ENCODE measurements around the gene CTBP2.
A peak's percentile ranks its signal among the peaks of the same experiment; 100 is the strongest.

Gene CTBP2

DNA sequence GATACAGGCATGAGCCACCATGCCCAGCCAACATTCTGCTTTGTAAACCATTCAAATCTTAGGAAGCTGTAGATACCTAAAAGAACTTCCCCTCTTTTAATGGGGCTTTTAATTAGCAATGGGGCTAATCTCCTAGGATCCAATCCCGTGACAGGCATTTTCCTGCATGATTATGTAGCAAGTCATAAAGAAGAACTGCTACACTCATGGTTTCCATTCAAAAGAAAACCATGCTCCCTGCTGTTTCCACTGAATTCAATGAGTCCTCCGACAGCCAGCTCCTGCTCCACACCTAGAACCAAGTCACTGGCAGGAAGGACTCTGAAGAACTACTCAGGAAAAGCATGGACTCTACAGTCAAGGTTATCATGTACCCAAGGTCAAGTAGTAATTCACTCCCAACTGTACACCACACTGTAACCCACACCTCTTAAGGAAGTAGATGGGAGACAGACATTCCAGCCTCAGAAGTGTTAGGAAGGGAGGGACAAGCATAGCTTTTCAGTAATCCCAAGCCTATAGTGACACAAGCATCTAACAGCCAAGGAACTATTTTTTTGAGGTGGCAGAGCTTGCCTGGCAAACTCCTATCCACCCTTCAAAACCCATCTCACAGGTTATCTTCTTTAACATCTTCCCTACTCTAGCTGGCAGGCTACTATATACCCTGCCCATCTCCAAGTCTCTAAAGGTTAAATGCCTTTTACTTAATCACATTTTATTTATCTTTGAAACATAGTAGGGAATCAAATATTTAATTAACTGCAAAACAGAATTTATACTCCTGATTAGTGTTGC lies 47.5 kb downstream of the CTBP2 start:
- H3K4me1 ChIP-seq (ENCODE audit: control insufficient read depth, insufficient read depth, low read length) = peaks cover 20% of the 10 kb centered on the region

GRCh38 chr10:125111118-125111727 lies 49.1 kb downstream of the CTBP2 start:
- H3K4me1 ChIP-seq (ENCODE audit: control insufficient read depth, insufficient read depth, low read length) = peaks cover 17% of the 10 kb centered on the region
- H3K9ac ChIP-seq (ENCODE audit: low read length) = no peak overlapping the region
- no peaks in the 10 kb centered on the region for H3K9me3 ChIP-seq (ENCODE audit: control insufficient read depth, low read length)
- no peak overlapping the region for H3K4me3 ChIP-seq (ENCODE audit: low read length)
- H3K27me3 ChIP-seq (ENCODE audit: control insufficient read depth, insufficient read depth, low read length) = no peaks in the 10 kb centered on the region
- peaks cover 13% of the 10 kb centered on the region for H3K36me3 ChIP-seq (ENCODE audit: control insufficient read depth, insufficient read depth, low read length)

More for the DNA sequence above, 47.5 kb downstream of the CTBP2 start:
- no peak overlapping the region for H3K4me3 ChIP-seq (ENCODE audit: low read length)
- H3K9ac ChIP-seq (ENCODE audit: low read length) = no peak overlapping the region
- H3K36me3 ChIP-seq (ENCODE audit: control insufficient read depth, insufficient read depth, low read length) = peaks cover 5% of the 10 kb centered on the region
- no peaks in the 10 kb centered on the region for H3K9me3 ChIP-seq (ENCODE audit: control insufficient read depth, low read length)
- H3K27me3 ChIP-seq (ENCODE audit: control insufficient read depth, insufficient read depth, low read length) = no peaks in the 10 kb centered on the region

GRCh38 chr10:125107965-125108580 lies 52.3 kb downstream of the CTBP2 start:
- Histone ChIP-seq H3K9me3 (ENCODE audit: control insufficient read depth, low read length) (no peaks in the 10 kb centered on the region), H3K4me1 (ENCODE audit: control insufficient read depth, insufficient read depth, low read length) (peaks cover 40% of the 10 kb centered on the region), H3K4me3 (ENCODE audit: low read length) (no peak overlapping the region), H3K27me3 (ENCODE audit: control insufficient read depth, insufficient read depth, low read length) (no peaks in the 10 kb centered on the region), H3K36me3 (ENCODE audit: control insufficient read depth, insufficient read depth, low read length) (peaks cover 13% of the 10 kb centered on the region), H3K9ac (ENCODE audit: low read length) (no peak overlapping the region)

GRCh38 chr10:125107166-125107949 lies 53.0 kb downstream of the CTBP2 start:
- H3K4me3 ChIP-seq (ENCODE audit: low read length) = no peak overlapping the region
- no peaks in the 10 kb centered on the region for H3K27me3 ChIP-seq (ENCODE audit: control insufficient read depth, insufficient read depth, low read length)
- no peaks in the 10 kb centered on the region for H3K9me3 ChIP-seq (ENCODE audit: control insufficient read depth, low read length)
- H3K9ac ChIP-seq (ENCODE audit: low read length) = no peak overlapping the region
- H3K4me1 ChIP-seq (ENCODE audit: control insufficient read depth, insufficient read depth, low read length) = peaks cover 47% of the 10 kb centered on the region
- H3K36me3 ChIP-seq (ENCODE audit: control insufficient read depth, insufficient read depth, low read length) = peaks cover 13% of the 10 kb centered on the region

- Histone ChIP-seq H3K27me3 (ENCODE audit: control insufficient read depth, insufficient read depth, low read length) (no peaks in the 10 kb centered on the region), H3K4me1 (ENCODE audit: control insufficient read depth, insufficient read depth, low read length) (peaks cover 51% of the 10 kb centered on the region), H3K36me3 (ENCODE audit: control insufficient read depth, insufficient read depth, low read length) (peaks cover 13% of the 10 kb centered on the region), H3K9ac (ENCODE audit: low read length) (no peak overlapping the region), H3K9me3 (ENCODE audit: control insufficient read depth, low read length) (no peaks in the 10 kb centered on the region), H3K4me3 (ENCODE audit: low read length) (no peak overlapping the region)
Observed at GRCh38 chr10:125106586-125106985, 53.8 kb downstream of the CTBP2 start.

DNA sequence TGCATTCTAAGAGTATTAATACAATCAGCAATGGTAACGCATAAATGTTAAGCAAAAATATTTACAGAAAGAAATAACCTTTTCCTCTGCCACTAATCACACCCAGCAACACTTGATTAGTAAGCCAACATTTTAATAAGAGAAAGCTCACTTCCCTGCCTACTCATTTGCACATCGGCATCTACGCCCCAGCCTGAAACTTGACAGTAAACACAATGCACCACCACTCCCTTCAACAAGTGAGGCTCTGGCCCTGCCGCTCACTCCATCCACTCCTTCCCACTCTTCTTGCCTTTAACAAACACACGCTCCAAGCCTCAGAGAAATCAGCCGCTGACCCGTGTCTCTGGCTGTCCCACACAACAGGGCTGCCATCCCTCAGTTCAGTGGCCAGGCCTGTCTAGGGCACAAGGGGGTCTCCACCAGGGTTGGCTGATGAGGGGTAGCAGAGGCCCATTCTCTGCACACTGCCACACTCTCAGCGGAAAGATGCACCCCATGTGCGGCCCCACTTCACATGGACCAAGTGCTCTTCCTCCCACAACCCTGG lies 54.6 kb downstream of the CTBP2 start:
- no peaks in the 10 kb centered on the region for H3K27me3 ChIP-seq (ENCODE audit: control insufficient read depth, insufficient read depth, low read length)
- H3K36me3 ChIP-seq (ENCODE audit: control insufficient read depth, insufficient read depth, low read length) = peaks cover 13% of the 10 kb centered on the region
- H3K4me3 ChIP-seq (ENCODE audit: low read length) = no peak overlapping the region
- no peak overlapping the region for H3K9ac ChIP-seq (ENCODE audit: low read length)
- H3K9me3 ChIP-seq (ENCODE audit: control insufficient read depth, low read length) = no peaks in the 10 kb centered on the region
- H3K4me1 ChIP-seq (ENCODE audit: control insufficient read depth, insufficient read depth, low read length) = peaks cover 51% of the 10 kb centered on the region

DNA sequence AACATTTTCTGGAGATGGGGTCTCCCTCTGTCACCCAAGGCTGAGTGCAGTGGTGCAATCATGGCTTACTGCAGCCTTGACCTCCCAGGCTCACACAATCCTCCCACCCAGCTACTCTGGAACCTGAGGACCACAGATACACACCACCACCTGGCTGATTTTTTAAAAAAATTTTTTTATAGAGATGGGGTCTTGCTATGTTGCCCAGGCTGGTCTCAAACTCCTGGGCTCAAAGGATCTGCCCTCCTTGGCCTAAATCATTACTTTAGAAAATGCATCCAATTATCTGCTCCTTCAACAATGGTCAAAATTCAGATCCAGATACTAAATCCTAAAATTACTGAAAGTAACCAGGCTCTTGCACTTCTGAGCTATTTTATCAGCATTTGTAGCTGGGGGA lies 55.2 kb downstream of the CTBP2 start:
- Histone ChIP-seq H3K4me3 (ENCODE audit: low read length) (no peak overlapping the region), H3K4me1 (ENCODE audit: control insufficient read depth, insufficient read depth, low read length) (peaks cover 51% of the 10 kb centered on the region), H3K36me3 (ENCODE audit: control insufficient read depth, insufficient read depth, low read length) (peaks cover 13% of the 10 kb centered on the region), H3K27me3 (ENCODE audit: control insufficient read depth, insufficient read depth, low read length) (no peaks in the 10 kb centered on the region), H3K9ac (ENCODE audit: low read length) (no peak overlapping the region), H3K9me3 (ENCODE audit: control insufficient read depth, low read length) (no peaks in the 10 kb centered on the region)

DNA sequence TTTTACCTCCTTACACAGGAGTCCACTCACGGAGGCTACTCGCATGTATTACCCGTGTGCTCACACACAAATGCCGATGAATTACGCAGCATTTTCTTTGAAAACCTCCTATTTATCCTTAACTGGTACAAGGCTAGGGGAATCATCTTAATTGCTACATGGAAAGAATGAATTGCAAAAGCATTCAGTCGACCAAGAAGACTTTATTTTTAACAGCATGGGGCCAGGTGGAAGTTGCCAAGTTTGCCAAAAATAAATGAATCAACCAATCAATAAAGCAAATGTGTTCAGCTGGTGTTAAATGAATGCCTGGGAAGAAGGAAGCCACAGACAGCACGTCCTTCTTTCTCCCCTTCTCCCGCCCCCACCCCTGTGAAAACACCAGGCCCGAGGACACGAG lies 55.8 kb downstream of the CTBP2 start:
- no peaks in the 10 kb centered on the region for H3K9me3 ChIP-seq (ENCODE audit: control insufficient read depth, low read length)
- H3K36me3 ChIP-seq (ENCODE audit: control insufficient read depth, insufficient read depth, low read length) = peaks cover 13% of the 10 kb centered on the region
- H3K4me3 ChIP-seq (ENCODE audit: low read length) = no peak overlapping the region
- no peaks in the 10 kb centered on the region for H3K27me3 ChIP-seq (ENCODE audit: control insufficient read depth, insufficient read depth, low read length)
- H3K4me1 ChIP-seq (ENCODE audit: control insufficient read depth, insufficient read depth, low read length) = peaks cover 51% of the 10 kb centered on the region
- peak overlapping the region; percentile 12 for H3K9ac ChIP-seq (ENCODE audit: low read length)

- Histone ChIP-seq H3K9ac (ENCODE audit: low read length) (no peak overlapping the region), H3K36me3 (ENCODE audit: control insufficient read depth, insufficient read depth, low read length) (peaks cover 13% of the 10 kb centered on the region), H3K9me3 (ENCODE audit: control insufficient read depth, low read length) (no peaks in the 10 kb centered on the region), H3K27me3 (ENCODE audit: control insufficient read depth, insufficient read depth, low read length) (no peaks in the 10 kb centered on the region), H3K4me1 (ENCODE audit: control insufficient read depth, insufficient read depth, low read length) (peaks cover 51% of the 10 kb centered on the region), H3K4me3 (ENCODE audit: low read length) (no peak overlapping the region)
Observed at GRCh38 chr10:125103924-125104323, 56.4 kb downstream of the CTBP2 start.

GRCh38 chr10:125103466-125103865 lies 56.9 kb downstream of the CTBP2 start:
- Histone ChIP-seq H3K27me3 (ENCODE audit: control insufficient read depth, insufficient read depth, low read length) (no peaks in the 10 kb centered on the region), H3K9ac (ENCODE audit: low read length) (no peak overlapping the region), H3K36me3 (ENCODE audit: control insufficient read depth, insufficient read depth, low read length) (peaks cover 13% of the 10 kb centered on the region), H3K4me1 (ENCODE audit: control insufficient read depth, insufficient read depth, low read length) (peaks cover 51% of the 10 kb centered on the region), H3K4me3 (ENCODE audit: low read length) (no peak overlapping the region), H3K9me3 (ENCODE audit: control insufficient read depth, low read length) (no peaks in the 10 kb centered on the region)

- Histone ChIP-seq H3K36me3 (ENCODE audit: control insufficient read depth, insufficient read depth, low read length) (peaks cover 7% of the 10 kb centered on the region), H3K4me1 (ENCODE audit: control insufficient read depth, insufficient read depth, low read length) (peaks cover 50% of the 10 kb centered on the region), H3K9me3 (ENCODE audit: control insufficient read depth, low read length) (no peaks in the 10 kb centered on the region), H3K9ac (ENCODE audit: low read length) (no peak overlapping the region), H3K27me3 (ENCODE audit: control insufficient read depth, insufficient read depth, low read length) (no peaks in the 10 kb centered on the region), H3K4me3 (ENCODE audit: low read length) (no peak overlapping the region)
Observed at GRCh38 chr10:125102821-125103220, 57.5 kb downstream of the CTBP2 start.

All from mucosa of stomach (tissue), 1 donor.